ENCODE results near the gene CTSK. TPM values are rescaled to one million over a fixed set of nuclear protein-coding genes. Genes with fewer than 3 reads are reported as not detected.
A peak's percentile ranks its signal among the peaks of the same experiment; 100 is the strongest.
"Not testable (repeated sequence)": the region's sequence is repeated elsewhere in the genome, so short reads cannot be mapped to it uniquely, and the experiment has no call there.

CTSK gene
- total RNA-seq, 6 donors from 2014 or later = 9.6 to 35.4 (median 19.8) TPM

GRCh38 chr1:150777544-150777943 is 30.5 kb downstream of the CTSK start:
- 64 to 69% methylated on average over 2 of the region's 2 CpGs for WGBS, 2 donors
- H3K27ac ChIP-seq = peak overlapping the region in 1 of 4 donors; percentile 49
- ATAC-seq (ENCODE audit: low FRiP score in 2 of 2) = peak in 1 of 2 donors; percentile 42
- H3K4me3 ChIP-seq = no peak overlapping the region
- TF ChIP-seq POLR2A (IDR thresholded peaks at IDR 0.05) (no peak), EP300 (IDR thresholded peaks at IDR 0.05) (no peak), CTCF (IDR thresholded peaks at IDR 0.05) (no peak), POLR2AphosphoS5 (IDR thresholded peaks at IDR 0.05) (no peak)
- H3K27me3 ChIP-seq = no peaks in the 10 kb centered on the region
- no peak for DNase-seq
- no peaks in the 10 kb centered on the region for H3K36me3 ChIP-seq
- peaks cover 0 to 3% (median 0%) of the 10 kb centered on the region in 4 donors for H3K4me1 ChIP-seq
- no peaks in the 10 kb centered on the region for H3K9me3 ChIP-seq

GRCh38 chr1:150775931-150776505 is 32.0 kb downstream of the CTSK start:
- H3K27me3 ChIP-seq; H3K27ac ChIP-seq; H3K4me3 ChIP-seq; H3K4me1 ChIP-seq; ATAC-seq (ENCODE audit: low FRiP score in 2 of 2); H3K36me3 ChIP-seq; H3K9me3 ChIP-seq: not testable (repeated sequence)
- peak in 1 of 2 donors; percentile 66 for DNase-seq
- 82 to 87% methylated on average over 13 of the region's 13 CpGs for WGBS, 2 donors

GRCh38 chr1:150775276-150775675 is 32.8 kb downstream of the CTSK start:
- no peaks in the 10 kb centered on the region for H3K9me3 ChIP-seq
- DNase-seq = no peak
- TF ChIP-seq POLR2AphosphoS5 (IDR thresholded peaks at IDR 0.05) (no peak), CTCF (IDR thresholded peaks at IDR 0.05) (no peak), POLR2A (IDR thresholded peaks at IDR 0.05) (no peak), EP300 (IDR thresholded peaks at IDR 0.05) (no peak)
- peaks cover 0 to 3% (median 0%) of the 10 kb centered on the region in 4 donors for H3K4me1 ChIP-seq
- no peaks in the 10 kb centered on the region for H3K27me3 ChIP-seq
- no peaks in the 10 kb centered on the region for H3K36me3 ChIP-seq
- no peak overlapping the region for H3K27ac ChIP-seq
- no peak for ATAC-seq (ENCODE audit: low FRiP score in 2 of 2)
- WGBS, 2 donors = 71 to 82% methylated on average over 3 of the region's 3 CpGs
- H3K4me3 ChIP-seq = no peak overlapping the region

GRCh38 chr1:150772326-150772725 is 35.7 kb downstream of the CTSK start:
- DNase-seq = no peak
- H3K27me3 ChIP-seq = no peaks in the 10 kb centered on the region
- H3K36me3 ChIP-seq = no peaks in the 10 kb centered on the region
- no peak for ATAC-seq (ENCODE audit: low FRiP score in 2 of 2)
- no peak overlapping the region for H3K4me3 ChIP-seq
- no peak for TF ChIP-seq POLR2A (IDR thresholded peaks at IDR 0.05)
- TF ChIP-seq POLR2AphosphoS5 (IDR thresholded peaks at IDR 0.05) = no peak
- TF ChIP-seq EP300 (IDR thresholded peaks at IDR 0.05) = no peak
- TF ChIP-seq CTCF (IDR thresholded peaks at IDR 0.05) = no peak
- H3K4me1 ChIP-seq = peaks cover 0 to 3% (median 0%) of the 10 kb centered on the region in 4 donors
- 89% methylated on average over 4 of the region's 4 CpGs for WGBS, 2 donors
- H3K27ac ChIP-seq = no peak overlapping the region
- H3K9me3 ChIP-seq = no peaks in the 10 kb centered on the region

- not testable (repeated sequence) for H3K9me3 ChIP-seq; H3K36me3 ChIP-seq; H3K27me3 ChIP-seq; H3K4me3 ChIP-seq; ATAC-seq (ENCODE audit: low FRiP score in 2 of 2); H3K27ac ChIP-seq; DNase-seq
- peaks cover 7 to 20% (median 19%) of the 10 kb centered on the region in 4 donors for H3K4me1 ChIP-seq
- WGBS, 2 donors = 35 to 81% methylated on average over 1 of the region's 1 CpG
Measured at GRCh38 chr1:150767704-150768103, 40.4 kb downstream of the CTSK start.

- WGBS, 2 donors = 67 to 73% methylated on average over 1 of the region's 1 CpG
- peak overlapping the region; percentile 58 to 87 (median 84) for H3K27ac ChIP-seq
Measured at GRCh38 chr1:150765977-150766301, 42.1 kb downstream of the CTSK start.

More at GRCh38 chr1:150765977-150766301, 42.1 kb downstream of the CTSK start:
- not testable (repeated sequence) for H3K9me3 ChIP-seq; DNase-seq; H3K36me3 ChIP-seq; ATAC-seq (ENCODE audit: low FRiP score in 2 of 2); H3K27me3 ChIP-seq
- Histone ChIP-seq H3K4me3 (peak overlapping the region in 3 of 4 donors; percentile 31 to 48 (median 42)), H3K4me1 (peaks cover 7 to 20% (median 19%) of the 10 kb centered on the region in 4 donors)
- TF ChIP-seq POLR2AphosphoS5 (IDR thresholded peaks at IDR 0.05) = peak in 1 of 2 donors; percentile 19

Data from upper lobe of left lung (tissue), 6 donors.